Mesenchymal stem cell (in vitro differentiated cells and primary cell): ENCODE data around the gene PTPRG.

Source experiments
- DNase-seq: peaks from one replicate; pipeline ENCODE4 v3.0.0-alpha.2; 2013
- H2AFZ ChIP-seq: one replicate; pipeline ENCODE4 v1.6.1; 2013; ENCODE audit warnings: low read depth, mild to moderate bottlenecking, control low read depth, inconsistent platforms, low read length, moderate library complexity
- H2AK5ac ChIP-seq: 2 replicates; pipeline ENCODE4 v1.6.1; 2013; ENCODE audit warnings: low read length, moderate library complexity, mild to moderate bottlenecking, inconsistent platforms; ENCODE audit not compliant: severe bottlenecking
- H2BK120ac ChIP-seq: one replicate; pipeline ENCODE4 v1.6.1; 2013; ENCODE audit warnings: low read depth, mild to moderate bottlenecking, inconsistent platforms, low read length, moderate library complexity
- H2BK12ac ChIP-seq, 2 experiments: one replicate each; pipeline ENCODE4 v1.6.1; 2013; ENCODE audit warnings: inconsistent platforms in 2 of 2, low read length in 2 of 2, mild to moderate bottlenecking in 2 of 2, moderate library complexity in 2 of 2, control low read depth in 1 of 2
- H2BK15ac ChIP-seq: one replicate; pipeline ENCODE4 v1.6.1; 2013; ENCODE audit warnings: mild to moderate bottlenecking, low read depth, inconsistent platforms; ENCODE audit not compliant: poor library complexity, severe bottlenecking
- H2BK5ac ChIP-seq: 2 replicates; pipeline ENCODE4 v1.6.1; 2013; ENCODE audit warnings: low read depth, mild to moderate bottlenecking, low read length, control low read depth, inconsistent platforms; ENCODE audit not compliant: poor library complexity, severe bottlenecking
- H3K14ac ChIP-seq, 2 experiments: one replicate each; pipeline ENCODE4 v1.6.1; 2013; ENCODE audit warnings: inconsistent platforms in 2 of 2, low read length in 2 of 2, control low read depth in 1 of 2, mild to moderate bottlenecking in 1 of 2, moderate library complexity in 1 of 2
- H3K18ac ChIP-seq, 2 experiments: one replicate each; pipeline ENCODE4 v1.6.1; 2013; ENCODE audit warnings: inconsistent platforms in 2 of 2, low read length in 2 of 2, control low read depth in 1 of 2, low read depth in 1 of 2, mild to moderate bottlenecking in 1 of 2
- H3K23ac ChIP-seq, 2 experiments: one replicate each; pipeline ENCODE4 v1.6.1; 2013; ENCODE audit warnings: inconsistent platforms in 2 of 2, low read length in 2 of 2, mild to moderate bottlenecking in 2 of 2, moderate library complexity in 2 of 2, control low read depth in 1 of 2
- H3K27ac ChIP-seq: 2 replicates; pipeline ENCODE4 v1.5.1; 2013; ENCODE audit warnings: mild to moderate bottlenecking, moderate library complexity, low read length, control low read depth, inconsistent platforms; ENCODE audit not compliant: poor library complexity, severe bottlenecking
- H3K27me3 ChIP-seq, 2 experiments: 2 replicates each; pipeline versions ENCODE4 v1.6.1 to v1.7.0; 2013; ENCODE audit warnings: low read length in 2 of 2, mild to moderate bottlenecking in 2 of 2, moderate library complexity in 2 of 2, control low read depth in 1 of 2, inconsistent platforms in 1 of 2; ENCODE audit not compliant: control insufficient read depth in 1 of 2, insufficient read depth in 1 of 2
- H3K36me3 ChIP-seq, 2 experiments: 2 replicates each; pipeline versions ENCODE4 v1.6.1 to v1.7.0; 2013; ENCODE audit warnings: low read length in 2 of 2, control low read depth in 1 of 2, inconsistent platforms in 1 of 2, low read depth in 1 of 2, mild to moderate bottlenecking in 1 of 2; ENCODE audit not compliant: insufficient read depth in 2 of 2, control insufficient read depth in 1 of 2
- H3K4ac ChIP-seq, 2 experiments: one replicate each; pipeline ENCODE4 v1.6.1; 2013; ENCODE audit warnings: inconsistent platforms in 2 of 2, low read length in 2 of 2, mild to moderate bottlenecking in 2 of 2, moderate library complexity in 2 of 2, control low read depth in 1 of 2, low read depth in 1 of 2
- H3K4me1 ChIP-seq: 2 replicates; pipeline ENCODE4 v1.6.1; 2013; ENCODE audit warnings: low read depth, low read length, control low read depth; ENCODE audit not compliant: control insufficient read depth, insufficient read depth
- H3K4me2 ChIP-seq: 2 replicates; pipeline ENCODE4 v1.6.1; 2013; ENCODE audit warnings: low read length, mild to moderate bottlenecking, inconsistent platforms; ENCODE audit not compliant: poor library complexity, severe bottlenecking
- H3K4me3 ChIP-seq, 2 experiments: 2 replicates each; pipeline versions ENCODE4 v1.5.1 to v1.7.0; 2013; ENCODE audit warnings: low read length in 2 of 2, mild to moderate bottlenecking in 2 of 2, control low read depth in 1 of 2, low read depth in 1 of 2; ENCODE audit not compliant: insufficient read depth in 1 of 2
- H3K79me1 ChIP-seq: replicated peaks from 2 replicates; pipeline ENCODE4 v1.6.1; 2013; ENCODE audit warnings: mild to moderate bottlenecking, control low read depth, low read length, inconsistent platforms; ENCODE audit not compliant: poor library complexity, severe bottlenecking
- H3K9ac ChIP-seq: 2 replicates; pipeline ENCODE4 v1.7.0; 2013; ENCODE audit warnings: mild to moderate bottlenecking, low read length, moderate library complexity
- H3K9me3 ChIP-seq: 2 replicates; pipeline ENCODE4 v1.7.0; 2013; ENCODE audit warnings: mild to moderate bottlenecking, low read length; ENCODE audit not compliant: control insufficient read depth
- H4K8ac ChIP-seq: one replicate; pipeline ENCODE4 v1.6.1; 2013; ENCODE audit warnings: inconsistent platforms, mild to moderate bottlenecking, low read length, moderate library complexity
- H4K91ac ChIP-seq: one replicate; pipeline ENCODE4 v1.6.1; 2013; ENCODE audit warnings: mild to moderate bottlenecking, low read length, inconsistent platforms
- WGBS: methylation state at CpG from one replicate; pipeline ENCODE4 v1.1.7; 2013; ENCODE audit warnings: mixed read lengths; 5-methylcytosine and 5-hydroxymethylcytosine counted together

PTPRG gene

GRCh38 chr3:61765157-61765876 is 203.9 kb downstream of the PTPRG start:
- Histone ChIP-seq H3K4me2 (no peak overlapping the region), H2BK120ac (no peak overlapping the region), H2BK15ac (no peak overlapping the region), H2AK5ac (no peak overlapping the region), H3K9ac (no peak overlapping the region), H3K23ac (no peak overlapping the region), H3K27ac (no peak overlapping the region), H2BK12ac (no peak overlapping the region), H4K8ac (no peak overlapping the region), H2AFZ (no peak overlapping the region), H3K4ac (no peak overlapping the region), H3K79me1 (peaks cover 33% of the 10 kb centered on the region), H3K9me3 (no peaks in the 10 kb centered on the region), H3K4me3 (no peak overlapping the region), H3K4me1 (no peaks in the 10 kb centered on the region), H3K18ac (no peak overlapping the region), H4K91ac (no peak overlapping the region), H3K27me3 (no peaks in the 10 kb centered on the region), H3K36me3 (no peaks in the 10 kb centered on the region), H2BK5ac (no peak overlapping the region), H3K14ac (no peak overlapping the region)
- WGBS = 87% methylated on average over 5 of the region's 5 CpGs
- DNase-seq = no peak

GRCh38 chr3:61768284-61769037 is 207.1 kb downstream of the PTPRG start:
- Histone ChIP-seq H3K9me3 (no peaks in the 10 kb centered on the region), H3K27me3 (no peaks in the 10 kb centered on the region), H4K91ac (no peak overlapping the region), H4K8ac (no peak overlapping the region), H3K23ac (no peak overlapping the region), H2AFZ (no peak overlapping the region), H3K79me1 (peaks cover 25% of the 10 kb centered on the region), H3K4ac (no peak overlapping the region), H2BK12ac (no peak overlapping the region), H3K36me3 (no peaks in the 10 kb centered on the region), H2AK5ac (no peak overlapping the region), H3K27ac (no peak overlapping the region), H2BK5ac (no peak overlapping the region), H3K9ac (peak overlapping the region; percentile 28), H3K4me1 (no peaks in the 10 kb centered on the region), H3K4me2 (no peak overlapping the region), H2BK15ac (no peak overlapping the region), H3K14ac (no peak overlapping the region), H2BK120ac (no peak overlapping the region), H3K4me3 (no peak overlapping the region), H3K18ac (no peak overlapping the region)
- DNase-seq = no peak
- 84% methylated on average over 4 of the region's 4 CpGs for WGBS

GRCh38 chr3:61769266-61769990 is 208.1 kb downstream of the PTPRG start:
- Histone ChIP-seq H2AFZ (no peak overlapping the region), H2BK12ac (no peak overlapping the region), H2AK5ac (no peak overlapping the region), H3K27ac (no peak overlapping the region), H3K4ac (no peak overlapping the region), H2BK120ac (no peak overlapping the region), H3K36me3 (no peaks in the 10 kb centered on the region), H3K9ac (no peak overlapping the region), H3K23ac (no peak overlapping the region), H3K79me1 (peaks cover 23% of the 10 kb centered on the region), H2BK15ac (no peak overlapping the region), H4K8ac (no peak overlapping the region), H3K14ac (no peak overlapping the region), H4K91ac (no peak overlapping the region), H3K9me3 (no peaks in the 10 kb centered on the region), H3K18ac (no peak overlapping the region), H3K4me1 (no peaks in the 10 kb centered on the region), H3K4me3 (no peak overlapping the region), H3K27me3 (no peaks in the 10 kb centered on the region), H2BK5ac (no peak overlapping the region), H3K4me2 (no peak overlapping the region)
- 91% methylated on average over 7 of the region's 7 CpGs for WGBS
- no peak for DNase-seq

GRCh38 chr3:61771976-61772375 is 210.6 kb downstream of the PTPRG start:
- Histone ChIP-seq H3K9ac (no peak overlapping the region), H2BK12ac (no peak overlapping the region), H3K18ac (no peak overlapping the region), H2BK5ac (no peak overlapping the region), H4K8ac (no peak overlapping the region), H3K14ac (no peak overlapping the region), H2AK5ac (no peak overlapping the region), H3K27ac (no peak overlapping the region), H3K4me1 (no peaks in the 10 kb centered on the region), H3K36me3 (no peaks in the 10 kb centered on the region), H2AFZ (no peak overlapping the region), H4K91ac (no peak overlapping the region), H3K79me1 (peaks cover 19% of the 10 kb centered on the region), H3K23ac (no peak overlapping the region), H3K4me2 (no peak overlapping the region), H3K27me3 (no peaks in the 10 kb centered on the region), H2BK120ac (no peak overlapping the region), H3K4me3 (no peak overlapping the region), H3K9me3 (no peaks in the 10 kb centered on the region), H2BK15ac (no peak overlapping the region), H3K4ac (no peak overlapping the region)
- no peak for DNase-seq
- WGBS = 92% methylated on average over 6 of the region's 6 CpGs
